UCSD-AML1 (cell line): ENCODE data around the gene MRPL9.

Experiments used
- DNase-seq: peaks from one replicate; lab custom pipeline; 2025; ENCODE audit not compliant: unreplicated experiment; lab: John Stamatoyannopoulos, UW

MRPL9 gene

DNA sequence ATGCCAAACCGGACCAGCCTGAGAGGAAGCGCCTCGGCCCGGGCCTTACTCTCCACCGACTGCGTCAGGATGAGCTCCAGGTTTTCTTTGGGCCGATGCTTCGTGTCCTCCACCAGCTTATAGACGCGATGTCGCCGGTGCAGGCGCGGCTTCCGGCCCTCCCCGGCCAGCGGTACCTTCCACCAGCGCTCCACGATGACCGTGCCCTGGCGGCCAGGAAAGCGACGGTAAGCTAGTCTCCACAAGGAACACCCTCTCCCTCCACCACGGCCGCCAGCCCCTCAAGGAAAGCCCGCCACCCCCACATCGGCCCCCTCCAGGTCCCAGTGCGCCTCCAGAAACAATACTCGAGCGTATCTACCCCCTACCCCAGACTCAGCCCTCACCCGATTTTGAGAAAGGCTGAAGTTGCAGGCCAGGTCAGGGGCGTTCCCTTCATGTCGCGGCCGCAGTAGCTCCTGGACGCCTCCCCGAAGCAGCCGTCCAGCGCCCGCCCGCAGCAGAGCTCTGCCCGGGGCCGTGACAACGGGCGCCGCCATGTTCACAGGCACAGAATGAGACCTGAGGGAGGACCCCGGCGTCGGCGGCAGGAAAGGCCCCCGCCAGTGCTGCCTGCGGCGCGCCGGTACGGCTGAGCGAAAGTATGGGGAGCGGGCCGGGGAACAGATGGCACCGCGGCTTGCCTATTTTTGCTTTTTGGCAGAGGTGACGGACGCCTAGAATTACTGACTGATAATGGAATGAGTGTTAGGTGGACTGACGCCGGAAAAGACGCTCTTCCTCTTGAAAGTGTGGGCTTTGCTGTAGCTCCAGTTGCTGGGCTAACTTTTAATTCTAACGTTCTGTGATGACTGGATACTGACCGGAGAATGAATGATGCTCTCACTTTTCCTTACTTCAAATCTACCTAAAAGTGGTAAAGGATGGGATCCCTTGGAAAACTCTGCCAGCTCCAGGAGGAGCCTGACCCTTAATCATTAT lies at the start of gene MRPL9:
MRPL9 (minus strand) TSS at position 556 of the 981 bp plus-strand sequence; CDS start at position 539, 17 bp downstream.
- peak; percentile 83 for DNase-seq

DNA sequence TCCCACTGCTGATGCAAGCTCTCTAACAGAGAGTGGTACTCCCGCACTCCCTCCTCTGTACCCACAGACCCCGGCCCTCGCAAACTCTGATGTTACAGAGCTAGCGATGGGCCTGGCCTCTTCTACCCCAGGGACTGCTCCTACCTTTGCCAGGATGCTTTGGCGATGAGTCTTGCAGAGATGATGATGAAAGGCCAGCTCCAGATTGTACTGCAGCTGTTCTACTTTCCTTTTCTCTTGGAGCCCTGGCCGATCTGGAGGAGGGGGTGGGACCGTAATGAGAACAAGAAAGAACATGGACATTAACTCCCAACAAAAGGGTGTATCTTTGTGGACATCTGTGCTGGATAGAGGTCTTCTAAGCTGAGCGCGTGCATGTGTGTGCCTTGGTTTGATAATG lies 47.9 kb upstream of the MRPL9 start:
- DNase-seq: no peak

DNA sequence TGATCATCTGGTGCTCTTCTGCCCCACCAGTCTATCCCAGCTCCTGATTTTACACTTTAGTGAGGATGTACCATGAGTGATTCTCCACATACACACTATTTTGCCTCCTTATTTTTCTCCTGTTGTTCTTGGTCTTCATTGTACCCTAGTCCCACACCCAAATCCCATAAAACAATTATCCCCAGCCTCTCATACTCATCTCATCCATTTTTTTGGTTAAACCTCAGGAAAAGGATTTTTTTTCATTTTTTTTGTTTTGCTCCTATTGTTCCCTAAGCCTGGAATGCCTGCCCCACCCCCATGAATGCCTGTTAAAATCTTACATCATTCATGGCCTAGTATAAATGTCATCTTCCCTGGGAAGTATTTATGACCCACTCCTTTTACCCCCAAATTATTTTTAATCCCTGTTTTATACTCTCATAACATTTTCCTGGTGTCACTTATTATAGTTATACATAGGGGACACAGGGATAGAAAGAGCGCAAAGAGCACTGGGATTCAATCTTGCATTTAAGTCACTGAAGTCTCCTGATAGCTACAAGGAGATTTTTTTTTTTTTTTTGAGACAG lies 46.8 kb upstream of the MRPL9 start:
- DNase-seq: no peak

DNA sequence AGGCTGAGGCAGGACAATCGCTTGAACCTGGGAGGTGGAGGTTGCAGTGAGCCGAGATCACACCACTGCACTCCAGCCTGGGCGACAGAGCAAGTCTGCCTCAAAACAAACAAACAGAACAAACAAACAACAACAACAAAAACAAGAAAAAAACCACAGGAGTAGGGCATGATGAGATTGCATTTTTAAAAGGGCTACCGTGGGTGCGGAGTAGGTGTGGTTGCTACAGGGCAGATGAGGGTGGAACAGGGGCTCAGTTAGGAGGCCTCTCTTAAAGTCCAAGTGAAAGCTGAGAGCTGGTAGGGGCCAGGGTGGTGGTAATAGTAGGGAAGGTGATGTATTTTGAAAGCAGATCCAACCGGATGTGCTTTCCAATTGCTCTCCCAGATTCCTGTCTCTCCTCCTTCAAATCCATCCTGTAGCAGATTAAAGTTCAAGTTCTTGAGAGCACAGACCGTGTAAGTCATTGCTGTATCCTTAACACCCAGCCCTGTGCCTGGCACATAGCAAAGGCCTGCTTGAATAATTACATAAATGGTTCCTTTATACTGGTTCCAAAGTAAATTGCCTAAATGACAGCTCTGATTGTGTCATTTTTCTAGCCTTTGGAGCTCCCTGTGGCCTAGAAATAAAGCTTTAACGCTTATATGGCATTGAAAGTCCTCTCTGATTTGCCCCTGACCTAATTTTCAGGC lies 46.1 kb upstream of the MRPL9 start:
- no peak for DNase-seq

DNA sequence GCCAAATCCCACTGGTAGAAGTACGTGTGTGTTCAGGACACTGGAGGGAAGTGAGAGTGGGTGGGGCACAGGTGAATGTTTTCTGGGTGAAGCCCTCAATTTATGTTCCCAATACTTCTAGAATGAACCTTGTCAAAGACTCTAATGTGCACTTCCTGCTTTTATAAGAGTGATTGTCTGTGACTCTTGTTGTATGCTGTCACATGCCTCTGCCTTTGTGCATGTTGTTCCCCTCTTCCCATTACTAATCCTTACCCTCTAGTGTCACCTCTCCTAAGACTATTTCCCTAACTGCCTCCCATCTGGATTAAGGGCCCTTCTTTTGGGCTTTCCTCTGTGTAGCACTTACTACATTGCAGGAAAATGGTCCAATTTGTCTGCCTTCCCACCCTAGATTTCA lies 44.5 kb upstream of the MRPL9 start:
- DNase-seq: no peak

DNA sequence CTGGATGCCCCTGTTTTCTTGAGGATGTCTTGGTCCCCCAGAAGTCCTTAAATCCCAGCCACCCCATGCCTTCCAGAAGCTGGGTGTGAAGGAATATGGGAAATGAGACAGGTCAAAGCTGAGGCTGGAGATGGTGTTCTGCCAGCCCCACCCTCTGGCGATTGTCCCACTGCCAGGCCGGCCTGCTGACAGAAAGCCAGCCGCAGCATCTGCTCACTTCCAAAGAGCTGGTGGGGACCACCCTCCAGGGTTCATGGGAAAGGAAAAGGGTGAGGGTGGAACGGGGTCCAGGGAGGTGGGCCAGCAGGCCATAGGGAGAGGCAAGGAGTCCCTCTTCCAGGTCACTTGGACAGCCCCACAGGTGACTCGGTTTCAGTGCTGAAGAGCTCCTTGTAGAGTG lies 43.8 kb upstream of the MRPL9 start:
- no peak for DNase-seq

DNA sequence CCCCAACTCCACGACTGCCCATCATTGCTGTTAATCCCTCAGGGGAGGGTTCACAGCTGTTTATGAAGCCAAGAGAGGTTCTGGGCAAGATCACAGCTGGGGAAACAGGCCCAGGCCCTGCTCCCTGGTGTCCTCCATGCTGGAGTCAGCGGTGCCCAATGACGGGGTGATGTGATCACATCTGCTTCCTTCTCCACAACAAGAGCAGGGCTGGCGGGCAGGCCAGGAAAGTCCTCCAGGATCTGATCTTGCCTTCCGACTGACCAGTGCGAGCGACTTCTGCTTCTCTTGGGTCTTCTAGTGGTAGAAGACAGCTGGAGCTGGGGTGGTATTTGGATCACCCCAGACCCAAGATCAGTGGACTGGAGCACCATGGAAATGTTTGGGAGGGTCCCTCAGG lies 42.9 kb upstream of the MRPL9 start:
- no peak for DNase-seq

DNA sequence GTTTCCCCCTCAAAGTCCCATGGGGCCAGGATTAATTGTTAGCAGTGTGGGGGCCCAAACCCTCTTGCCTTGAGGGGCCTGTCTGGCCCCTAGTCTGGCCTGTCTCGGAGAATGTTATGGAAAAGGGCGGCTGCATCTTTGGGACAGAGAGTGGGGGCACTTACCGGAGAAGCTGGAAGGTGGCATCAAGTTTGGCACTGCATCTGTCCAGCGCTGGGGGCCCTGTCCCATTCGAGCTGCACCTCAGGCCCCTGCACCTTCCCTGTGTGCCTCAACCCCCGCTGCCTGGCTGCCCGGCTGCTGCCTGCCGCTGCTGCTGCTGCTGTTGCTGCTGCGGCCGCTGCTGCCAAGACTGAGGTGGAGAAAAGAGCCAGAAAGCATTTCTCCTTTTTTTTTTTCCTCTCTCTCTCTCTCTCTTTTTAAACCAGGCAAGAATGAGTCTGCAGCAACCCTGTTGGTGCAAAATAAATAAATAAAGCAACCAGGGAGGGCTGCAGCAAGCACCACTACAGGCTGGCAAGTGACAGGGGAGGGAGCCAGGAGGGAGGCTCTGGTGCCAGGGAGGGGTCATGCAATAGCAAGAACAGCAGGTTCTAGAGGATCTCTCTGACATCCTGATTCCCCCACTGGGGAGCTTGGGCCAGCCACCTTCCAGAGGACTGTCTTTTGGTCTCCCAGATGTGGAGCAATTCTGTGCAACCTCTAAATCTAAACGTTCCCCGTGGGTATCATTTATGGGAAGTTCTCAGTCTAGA lies 41.9 kb upstream of the MRPL9 start, which contains the start of gene LINGO4:
LINGO4 (minus strand) TSS at position 354 of the 755 bp plus-strand sequence. CDS start 2,715 bp downstream, outside the sequence.
- no peak for DNase-seq

DNA sequence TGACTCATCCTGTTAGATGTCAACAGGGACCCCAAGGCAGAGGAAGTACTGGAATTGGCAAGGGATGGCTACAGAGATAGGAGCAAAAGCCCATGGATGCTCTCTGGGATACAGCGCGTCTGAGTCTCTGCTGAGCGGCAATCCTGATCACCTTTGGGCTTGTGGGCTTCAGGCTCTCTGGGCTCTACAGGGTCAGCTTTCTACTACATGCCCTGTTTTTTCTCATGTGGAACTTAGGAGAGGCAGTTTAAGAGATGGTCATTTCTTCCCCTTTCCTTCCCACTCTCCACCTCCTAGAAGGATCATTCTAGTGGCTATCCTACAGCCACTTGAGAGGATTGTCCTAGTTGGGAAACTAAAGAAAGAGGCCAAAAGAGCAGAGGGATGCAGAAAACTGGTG lies 40.6 kb upstream of the MRPL9 start:
- DNase-seq: no peak

DNA sequence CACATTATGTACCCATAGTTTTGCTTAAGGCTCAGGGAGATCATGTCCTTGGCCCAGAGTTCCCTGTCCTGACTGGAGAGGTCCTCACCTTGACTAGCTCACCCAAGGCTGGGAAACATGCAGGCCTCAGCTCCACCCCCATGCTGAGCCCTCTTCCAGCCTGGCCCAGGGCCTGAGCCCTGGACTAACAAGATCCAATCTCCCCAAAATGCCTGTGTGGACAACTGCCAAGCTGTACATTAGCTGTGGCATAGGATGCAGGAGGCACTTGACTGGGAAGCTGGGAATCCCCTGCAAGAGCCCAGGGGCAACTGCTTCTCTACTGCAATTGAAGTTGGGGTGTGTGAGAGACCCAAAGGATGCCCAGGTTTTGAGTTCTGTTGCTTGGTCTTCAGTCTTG lies 39.9 kb upstream of the MRPL9 start:
- DNase-seq: no peak

DNA sequence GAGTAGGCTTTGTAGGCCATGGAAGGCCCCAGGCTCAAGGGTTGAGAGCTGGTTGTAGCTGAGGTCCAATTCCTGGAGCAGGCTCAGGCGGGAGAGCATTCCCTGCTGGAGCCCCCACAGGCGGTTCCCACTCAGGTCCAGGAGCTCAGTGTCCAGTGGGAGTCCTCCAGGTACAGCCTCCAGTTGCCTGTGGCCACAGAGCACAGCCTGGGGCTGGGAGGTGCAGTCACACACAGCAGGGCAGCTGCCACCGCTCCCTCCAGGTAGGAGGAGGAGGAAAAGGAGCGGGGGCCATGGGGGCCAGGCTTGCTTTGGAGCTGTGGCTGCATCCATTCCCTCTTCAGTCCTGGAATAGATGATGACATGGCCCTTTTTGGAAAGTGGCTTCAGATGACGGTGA lies 39.1 kb upstream of the MRPL9 start:
- DNase-seq: no peak

DNA sequence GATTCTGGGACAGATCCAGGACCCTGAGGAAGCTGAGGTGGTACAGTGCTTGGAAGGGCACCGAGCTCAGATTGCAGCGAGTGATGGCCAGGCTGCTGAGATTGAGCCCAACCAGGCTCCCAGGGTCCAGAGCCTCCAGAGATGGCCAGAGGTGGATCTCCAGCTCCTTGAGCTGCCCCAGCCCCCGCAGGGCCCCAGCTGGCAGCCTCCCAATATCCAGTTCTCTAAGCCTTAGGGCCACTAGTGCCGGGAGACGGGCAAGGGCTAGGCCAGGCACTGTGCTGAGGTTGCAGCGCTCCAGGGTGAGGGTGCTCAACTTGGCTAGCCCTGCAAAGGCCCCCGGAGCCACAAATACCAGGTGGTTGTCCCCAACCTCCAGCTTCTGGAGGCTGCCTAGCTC lies 38.5 kb upstream of the MRPL9 start:
- DNase-seq: no peak

DNA sequence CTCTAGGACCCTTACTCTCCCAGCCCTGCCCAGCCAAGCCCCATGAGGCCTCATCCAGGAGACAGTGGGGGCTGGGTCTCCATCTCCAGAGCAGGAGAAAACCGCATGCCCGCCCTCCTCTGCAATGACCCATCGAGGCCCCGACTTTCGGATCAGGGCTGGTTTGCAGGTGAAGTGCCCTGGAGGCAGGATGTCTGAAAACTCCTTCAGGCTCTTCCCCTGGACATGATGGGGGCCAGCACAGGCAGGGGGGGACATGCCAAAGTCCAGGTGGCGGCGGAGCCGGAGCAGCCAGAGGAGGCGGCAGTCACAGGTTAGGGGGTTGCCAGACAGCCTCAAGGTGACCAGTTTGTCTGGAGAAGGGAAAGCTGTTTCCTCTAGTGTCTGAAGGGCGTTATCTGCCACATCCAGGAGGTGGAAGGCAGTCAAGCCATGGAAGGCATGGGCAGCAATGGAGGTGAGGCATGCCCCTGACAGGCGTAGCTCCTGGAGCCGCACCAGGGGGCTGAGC lies 38.1 kb upstream of the MRPL9 start:
- no peak for DNase-seq

DNA sequence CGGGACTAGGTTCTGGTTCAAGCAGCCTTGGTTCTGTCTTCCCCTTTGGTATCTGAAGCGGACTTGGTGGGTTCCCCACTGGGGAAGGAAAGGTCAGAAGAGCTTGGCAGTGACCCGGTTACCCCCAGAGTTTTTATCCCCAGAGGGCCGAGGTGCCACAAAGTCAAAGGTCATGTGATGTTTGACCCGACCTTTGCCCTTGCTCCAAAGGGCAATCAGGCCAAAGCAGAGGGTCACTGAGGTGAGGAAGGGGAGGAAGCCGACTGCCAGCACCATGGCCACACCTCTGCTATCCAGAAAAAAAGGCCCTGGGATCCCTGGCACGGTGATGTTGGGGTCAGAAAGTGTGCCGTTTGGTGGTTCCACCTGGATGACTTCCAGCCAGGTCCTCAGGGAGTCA lies 37.5 kb upstream of the MRPL9 start:
- no peak for DNase-seq

DNA sequence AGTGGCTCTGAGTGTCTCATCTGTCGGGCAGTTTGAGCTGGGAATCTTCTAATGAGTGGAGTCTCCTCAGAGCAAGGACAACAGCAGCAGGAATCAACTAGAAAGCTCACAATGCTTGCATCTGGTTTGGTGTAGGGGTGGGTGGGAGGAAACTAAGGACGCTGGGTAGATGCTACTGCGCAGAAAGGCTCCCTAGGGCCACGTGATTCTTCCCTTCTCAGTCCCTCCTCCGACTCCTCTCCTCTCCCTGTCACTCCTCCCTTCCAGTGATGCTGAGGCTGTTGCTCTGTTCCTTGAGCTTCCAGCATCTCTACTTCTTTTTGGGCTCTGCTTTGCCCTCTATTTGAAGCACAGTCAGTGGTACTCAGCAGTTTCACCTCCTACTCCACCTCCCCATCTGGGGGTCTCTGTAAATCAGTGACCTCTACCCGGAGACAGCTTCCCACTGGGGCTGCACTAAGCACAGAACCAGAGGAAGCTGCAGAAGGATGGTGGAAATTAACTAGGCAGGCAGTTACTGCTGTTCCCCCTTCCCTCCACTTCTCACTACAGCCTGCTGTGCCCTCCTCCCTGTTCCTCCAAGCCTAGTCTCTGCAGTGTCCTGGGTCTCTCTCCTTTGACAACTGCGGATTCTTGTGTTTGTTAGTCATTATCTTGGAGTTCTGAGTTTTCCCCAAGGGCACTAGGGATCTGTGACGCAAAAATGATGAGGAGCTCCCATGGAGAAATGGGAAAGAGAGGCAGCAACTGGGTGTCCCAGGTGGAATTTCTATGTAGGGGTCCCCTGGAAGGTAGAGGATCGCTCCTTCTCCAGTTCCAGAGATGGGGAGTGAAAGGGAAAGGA lies 36.1 kb upstream of the MRPL9 start:
- DNase-seq: no peak

DNA sequence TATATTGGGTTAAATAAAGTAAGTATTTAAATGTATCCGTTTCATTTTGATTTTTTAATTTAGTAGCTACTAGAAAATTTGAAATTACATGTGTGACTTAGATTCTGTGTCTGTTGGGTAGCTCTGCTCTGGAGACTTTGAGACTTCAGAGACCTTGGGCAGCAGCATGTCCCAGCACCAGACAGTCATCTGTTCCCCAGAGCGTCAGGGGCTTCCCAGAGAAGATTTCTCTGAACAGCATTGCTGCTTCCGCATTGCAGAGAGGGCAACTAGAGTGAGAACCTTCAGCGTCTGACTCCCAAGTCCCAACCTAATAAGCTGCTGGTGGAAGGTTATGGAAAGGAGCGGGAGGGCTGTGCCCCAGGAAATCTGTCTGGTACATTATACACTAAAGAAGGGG lies 35.3 kb upstream of the MRPL9 start:
- DNase-seq: no peak

DNA sequence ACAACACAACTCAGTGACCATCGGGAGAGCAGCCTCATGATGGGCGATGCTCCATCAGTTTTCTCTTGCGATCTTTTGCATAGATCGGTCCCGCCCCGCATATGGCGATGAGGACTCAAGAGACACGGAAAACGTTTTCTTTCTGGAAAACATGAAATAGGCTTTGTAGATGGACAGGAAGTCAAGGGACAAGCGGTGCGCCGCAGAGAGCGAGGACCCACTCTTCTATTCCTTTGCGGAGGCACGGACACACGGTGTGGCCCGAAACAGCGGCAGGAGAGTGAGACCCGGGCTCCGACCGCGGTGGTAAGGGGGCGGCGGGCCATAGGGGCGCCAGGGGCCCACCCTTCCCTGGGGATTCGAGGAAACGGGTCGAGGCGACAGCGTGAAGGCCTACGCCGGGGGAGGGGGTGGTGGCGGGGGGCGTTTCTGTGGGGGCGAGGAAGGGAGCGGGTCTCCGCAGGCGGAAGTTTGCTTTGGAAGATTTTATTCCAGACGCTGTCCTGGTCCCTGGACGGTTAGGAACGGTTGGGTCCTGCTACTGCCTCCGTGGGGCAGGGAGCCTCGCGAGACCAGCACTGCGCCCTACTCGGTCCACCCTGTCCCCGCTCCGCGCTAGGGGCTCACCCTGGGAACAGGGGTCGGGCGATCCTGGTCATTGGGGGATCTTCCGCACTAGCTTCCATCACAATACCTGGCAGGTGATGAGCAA lies 27.8 kb upstream of the MRPL9 start:
- DNase-seq: peak; percentile 39

DNA sequence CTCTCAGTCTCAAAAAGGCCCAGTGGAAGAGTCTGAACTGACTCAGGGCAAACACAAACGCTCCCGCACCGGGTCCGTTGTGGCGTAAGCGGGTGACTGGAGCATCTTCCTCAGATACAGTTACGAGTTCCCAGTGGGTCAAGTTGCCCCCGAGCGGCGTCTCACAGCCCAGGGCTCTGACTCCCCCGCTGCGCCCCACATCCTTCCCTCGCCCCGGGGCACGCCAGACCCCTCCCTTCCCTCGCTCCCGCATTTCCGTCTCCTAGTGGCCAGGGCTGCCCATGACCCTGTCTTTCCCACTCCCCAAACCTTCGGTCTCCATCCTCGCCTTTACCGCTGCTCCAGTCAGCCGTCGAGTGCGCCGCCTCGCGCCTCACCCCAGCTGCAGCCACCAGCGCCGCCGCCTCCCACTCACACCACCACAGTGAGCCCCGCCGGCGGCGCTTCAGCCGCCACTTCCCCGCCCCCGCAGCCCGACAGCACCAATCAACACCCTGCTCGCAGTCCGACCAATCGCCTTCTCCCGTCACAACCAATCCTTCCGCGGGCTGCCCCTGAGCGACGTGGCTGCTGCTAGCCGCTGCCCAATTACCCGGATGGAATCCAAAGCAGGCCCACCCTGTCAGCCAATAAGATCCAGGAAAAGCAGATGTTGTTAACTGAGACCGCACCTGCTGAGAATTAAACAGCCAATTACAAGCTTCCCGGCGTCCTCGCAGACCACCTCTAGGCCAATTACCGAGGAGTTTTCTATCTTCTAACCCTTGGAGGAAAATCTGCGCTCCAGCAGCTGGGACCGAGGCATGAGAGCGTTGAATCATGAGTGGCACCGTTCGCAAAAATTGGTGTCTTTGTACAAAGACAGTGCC lies 27.0 kb upstream of the MRPL9 start, which contains the start of gene TDRKH:
TDRKH (minus strand) TSS at position 430 of the 869 bp plus-strand sequence. CDS start 7,478 bp downstream, outside the sequence.
- DNase-seq: peak; percentile 97
